NCI-H1417 (cell line): ENCODE measurements around the gene LCLAT1.

Experiments used
- DNase-seq, 3 experiments: peaks; one replicate each; lab custom pipeline; 2025; lab: John Stamatoyannopoulos, UW

The LCLAT1 gene

GRCh38 chr2:30692829-30693275 lies 245.8 kb downstream of the LCLAT1 start:
- no peak for DNase-seq
